Colonic mucosa (tissue), 4 donors: Measurements from ENCODE around the gene GATB. TPM values are rescaled to one million over a fixed set of nuclear protein-coding genes. Genes with fewer than 3 reads are reported as not detected.

Experiments
- DNase-seq: peaks from one replicate; pipeline ENCODE4 v3.0.0-alpha.2; 2020
- H3K27ac ChIP-seq: fragments of 200-600 bp; one replicate; pipeline ENCODE4 v1.8.0; 2021
- H3K27me3 ChIP-seq: fragments of 200-600 bp; one replicate; pipeline ENCODE4 v1.8.0; 2021
- H3K36me3 ChIP-seq: fragments of 200-600 bp; one replicate; pipeline ENCODE4 v1.8.0; 2021
- H3K4me1 ChIP-seq: fragments of 200-600 bp; one replicate; pipeline ENCODE4 v1.8.0; 2021; ENCODE audit warnings: mild to moderate bottlenecking
- H3K4me3 ChIP-seq: fragments of 200-600 bp; one replicate; pipeline ENCODE4 v1.8.0; 2021
- H3K9ac ChIP-seq, 2 donors: one replicate each; pipeline ENCODE4 v1.7.0; 2013; ENCODE audit warnings: control low read depth in 2 of 2, low read depth in 2 of 2, low read length in 2 of 2
- H3K9me3 ChIP-seq: fragments of 200-600 bp; one replicate; pipeline ENCODE4 v1.8.0; 2021
- intact Hi-C: fragments of 100-400 bp; cut with DNase I; formaldehyde crosslinking; loops from one replicate; pipeline ENCODE4 v1.14.1; 2022
- total RNA-seq, 2 donors: library from RNA; stranded (reverse); fragmentation: NEBNext Ultra II Directional in 1 of 2; extraction: Animal tissue kit (Norgen Biotek cat#: 25700) in 1 of 2; gene quantifications; one replicate each; pipeline ENCODE4 v1.2.1, GENCODE V29; 2021
- TF ChIP-seq, protein P1 (sequence below): fragments of 200-600 bp; IDR thresholded peaks from one replicate; pipeline ENCODE4 v1.8.0; 2022; ENCODE audit warnings: antibody characterized with exemption, mild to moderate bottlenecking
- donor health status: healthy.
- donor health status: DM: no; HTN: no; CAD: no.
- donor health status: DM: no; HTN: no; CAD: no.

GATB gene
- total RNA-seq, 2 donors from 2014 or later, result 20.9 to 22.9 TPM

DNA sequence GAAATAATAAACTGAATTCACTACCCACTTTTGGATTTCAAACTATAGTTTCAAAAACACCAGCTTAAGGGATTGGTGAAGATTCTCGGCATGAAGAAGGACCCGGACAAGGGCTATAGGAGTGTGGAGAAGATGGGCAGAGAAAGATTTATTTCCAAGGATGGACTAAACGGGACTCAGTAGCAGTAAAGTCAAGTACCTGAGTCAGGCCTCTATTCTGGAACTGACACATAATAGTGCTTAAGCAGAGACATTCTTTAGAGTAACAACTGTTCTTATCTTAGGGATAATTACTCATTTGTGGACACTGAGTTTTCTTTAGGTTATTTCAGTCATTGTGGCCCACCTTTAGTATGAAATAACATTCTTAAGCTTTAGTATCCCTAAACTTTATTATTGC lies 134.6 kb downstream of the GATB start:
- intact Hi-C loops, result no loop called here
- Histone ChIP-seq H3K9me3 (no peaks in the 10 kb centered on the region), H3K4me3 (no peak overlapping the region), H3K9ac (no peak overlapping the region), H3K36me3 (no peaks in the 10 kb centered on the region), H3K27ac (no peak overlapping the region), H3K27me3 (no peaks in the 10 kb centered on the region), H3K4me1 (no peaks in the 10 kb centered on the region)
- TF ChIP-seq, protein P1, sequence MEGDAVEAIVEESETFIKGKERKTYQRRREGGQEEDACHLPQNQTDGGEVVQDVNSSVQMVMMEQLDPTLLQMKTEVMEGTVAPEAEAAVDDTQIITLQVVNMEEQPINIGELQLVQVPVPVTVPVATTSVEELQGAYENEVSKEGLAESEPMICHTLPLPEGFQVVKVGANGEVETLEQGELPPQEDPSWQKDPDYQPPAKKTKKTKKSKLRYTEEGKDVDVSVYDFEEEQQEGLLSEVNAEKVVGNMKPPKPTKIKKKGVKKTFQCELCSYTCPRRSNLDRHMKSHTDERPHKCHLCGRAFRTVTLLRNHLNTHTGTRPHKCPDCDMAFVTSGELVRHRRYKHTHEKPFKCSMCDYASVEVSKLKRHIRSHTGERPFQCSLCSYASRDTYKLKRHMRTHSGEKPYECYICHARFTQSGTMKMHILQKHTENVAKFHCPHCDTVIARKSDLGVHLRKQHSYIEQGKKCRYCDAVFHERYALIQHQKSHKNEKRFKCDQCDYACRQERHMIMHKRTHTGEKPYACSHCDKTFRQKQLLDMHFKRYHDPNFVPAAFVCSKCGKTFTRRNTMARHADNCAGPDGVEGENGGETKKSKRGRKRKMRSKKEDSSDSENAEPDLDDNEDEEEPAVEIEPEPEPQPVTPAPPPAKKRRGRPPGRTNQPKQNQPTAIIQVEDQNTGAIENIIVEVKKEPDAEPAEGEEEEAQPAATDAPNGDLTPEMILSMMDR, result no peak
- no peak for DNase-seq

DNA sequence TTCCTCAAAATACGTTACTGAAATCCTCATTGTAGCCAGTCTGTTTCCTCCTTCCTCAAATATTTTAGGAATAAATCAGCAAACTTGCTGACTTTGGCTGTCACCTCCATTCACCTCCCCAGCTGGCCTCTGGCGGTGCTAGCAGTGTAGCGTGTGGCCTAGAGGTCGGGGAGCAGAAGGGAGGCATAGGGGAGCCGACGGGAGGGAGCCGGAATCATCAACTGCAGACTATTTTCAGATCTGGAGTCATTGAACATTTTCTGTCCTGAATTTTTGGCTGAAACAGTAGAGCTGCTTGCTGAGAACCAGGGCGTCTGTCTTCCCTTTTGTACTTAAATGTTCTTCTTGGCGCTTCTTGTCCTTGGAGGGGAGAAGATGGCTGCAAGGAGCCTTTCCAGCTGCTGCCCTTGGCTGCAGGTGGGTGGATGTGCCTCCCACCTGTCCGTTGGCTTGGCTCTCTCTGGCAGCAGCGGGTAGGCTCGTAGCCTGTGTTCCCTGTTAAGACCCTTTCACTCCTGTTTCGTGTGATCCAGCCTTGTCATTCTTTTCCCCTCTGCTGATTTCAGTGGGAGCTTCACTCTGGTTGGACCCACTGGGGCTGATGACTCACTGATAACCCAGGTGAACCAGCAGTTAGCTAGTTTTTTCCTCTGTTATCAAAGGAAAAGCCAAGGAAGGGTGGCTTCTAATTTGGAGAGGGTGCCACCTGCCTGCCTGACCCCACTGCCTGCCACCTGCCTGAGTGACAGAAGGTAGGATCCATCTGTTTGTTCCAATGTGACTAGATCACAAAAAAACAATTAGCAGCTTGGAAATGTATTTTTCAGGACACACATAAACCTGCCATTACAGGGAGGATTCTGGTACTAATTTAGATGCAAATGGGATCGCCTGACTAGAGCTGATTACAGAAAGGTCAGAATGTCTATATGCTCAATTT lies 135.9 kb downstream of the GATB start:
- DNase-seq, result no peak
- intact Hi-C loops, result no loop called here
- TF ChIP-seq, protein P1, result no peak
- H3K27ac ChIP-seq, result no peak overlapping the region
- H3K27me3 ChIP-seq, result no peaks in the 10 kb centered on the region
- no peaks in the 10 kb centered on the region for H3K36me3 ChIP-seq
- no peak overlapping the region for H3K4me3 ChIP-seq
- H3K9me3 ChIP-seq, result no peaks in the 10 kb centered on the region
- H3K9ac ChIP-seq, result no peak overlapping the region
- H3K4me1 ChIP-seq, result no peaks in the 10 kb centered on the region
